GM21360 (cell line): ENCODE results near the gene GINS1.
A peak's percentile ranks its signal among the peaks of the same experiment; 100 is the strongest.

Experiments used
- ATAC-seq: cut with Tn5 transposase; IDR thresholded peaks from one replicate; pipeline ENCODE4 v1.9.1; 2021; ENCODE audit warnings: mild to moderate bottlenecking, moderate library complexity; ENCODE audit not compliant: unreplicated experiment

GINS1 gene

DNA sequence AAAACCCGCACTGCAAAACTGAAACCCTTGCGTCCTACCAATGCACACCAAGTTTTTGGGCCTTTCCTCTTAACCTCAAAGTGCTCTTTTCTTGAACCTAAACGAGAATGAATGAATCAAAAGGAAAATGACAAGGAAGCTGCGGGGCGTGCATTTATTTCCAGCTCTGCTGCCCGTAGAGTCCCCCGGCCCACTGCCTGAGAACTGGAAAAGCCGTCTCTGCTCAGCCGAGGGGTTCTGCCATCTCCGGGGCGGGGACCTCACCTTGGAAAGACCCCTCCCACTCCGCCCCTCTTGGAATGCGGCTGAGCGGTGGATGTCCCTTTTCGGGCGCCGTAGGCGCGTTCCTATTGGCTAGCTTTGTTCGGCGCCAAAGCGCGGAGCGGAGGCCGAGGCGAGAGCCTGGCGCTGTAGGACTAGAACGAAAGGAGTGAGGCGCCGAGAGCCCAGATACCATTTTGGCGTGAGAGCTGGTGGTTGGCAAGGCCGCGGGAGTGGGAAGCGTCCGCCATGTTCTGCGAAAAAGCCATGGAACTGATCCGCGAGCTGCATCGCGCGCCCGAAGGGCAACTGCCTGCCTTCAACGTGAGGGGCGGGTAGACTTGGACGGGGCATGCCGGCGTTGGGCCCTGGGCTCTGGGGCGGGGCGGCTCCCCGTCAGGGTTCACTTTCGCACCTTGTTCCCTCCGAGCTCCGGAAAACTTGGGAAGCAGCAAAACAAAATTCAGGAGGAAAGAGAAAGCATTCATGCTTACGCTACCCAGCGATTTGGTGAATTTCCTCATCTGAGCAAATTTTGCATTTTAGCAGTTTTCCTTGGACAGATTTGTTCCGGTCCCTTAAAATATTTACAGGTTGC is at the start of gene GINS1:
Gene GINS1, plus strand, starts transcription at position 363 of the 859 bp plus-strand sequence. Its CDS starts 148 bp downstream, at position 511.
- ATAC-seq = peak; percentile 80

DNA sequence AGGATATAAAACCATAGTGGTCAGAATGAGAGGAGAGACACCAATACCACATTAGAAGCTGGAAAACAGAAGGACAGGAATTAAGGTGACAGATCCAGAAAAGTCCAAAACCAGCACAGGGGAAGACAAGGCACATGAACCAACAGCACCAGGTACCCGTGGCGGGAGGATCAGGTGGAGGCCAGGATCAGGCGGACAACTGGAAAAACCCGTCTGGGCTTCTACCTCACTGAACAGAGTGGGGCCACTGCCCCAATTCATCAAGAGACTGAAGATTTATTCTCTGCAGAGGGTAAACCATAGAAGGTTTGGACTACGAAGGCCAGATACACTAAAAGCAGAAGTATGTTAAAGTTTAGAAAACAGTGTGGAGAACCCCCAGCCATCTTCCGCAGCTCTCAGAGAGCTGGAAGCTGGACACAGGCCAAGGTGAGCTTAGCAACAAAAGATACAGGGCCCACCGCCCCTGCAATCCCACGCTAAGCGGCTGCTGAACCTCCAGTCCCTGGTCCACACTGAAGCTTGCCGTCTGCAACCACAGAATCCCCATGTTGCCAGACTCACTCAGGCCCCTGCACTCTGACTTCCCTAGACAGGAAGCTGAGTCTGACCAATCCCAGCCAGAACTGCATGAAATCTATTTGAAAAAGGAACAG is 46.7 kb upstream of the GINS1 start:
- ATAC-seq = peak; percentile 53

DNA sequence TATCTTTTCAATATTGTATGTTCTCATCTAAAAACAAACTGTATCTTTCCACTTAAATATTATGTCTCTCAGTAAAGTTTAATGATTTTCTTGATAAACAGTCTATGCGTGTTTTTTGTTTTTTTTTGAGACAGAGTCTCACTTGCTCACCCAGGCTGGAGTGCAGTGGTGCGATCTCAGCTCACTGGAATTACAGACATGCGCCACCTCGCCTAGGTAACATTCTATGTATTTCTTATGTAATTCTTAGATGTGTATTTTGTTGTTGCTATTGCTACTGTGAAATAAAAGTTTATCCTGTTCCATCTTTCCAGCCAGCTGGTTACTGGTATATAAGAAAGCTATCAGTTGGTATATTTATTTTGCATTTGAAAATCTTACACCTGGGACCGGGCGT is 46.2 kb upstream of the GINS1 start:
- no peak for ATAC-seq

DNA sequence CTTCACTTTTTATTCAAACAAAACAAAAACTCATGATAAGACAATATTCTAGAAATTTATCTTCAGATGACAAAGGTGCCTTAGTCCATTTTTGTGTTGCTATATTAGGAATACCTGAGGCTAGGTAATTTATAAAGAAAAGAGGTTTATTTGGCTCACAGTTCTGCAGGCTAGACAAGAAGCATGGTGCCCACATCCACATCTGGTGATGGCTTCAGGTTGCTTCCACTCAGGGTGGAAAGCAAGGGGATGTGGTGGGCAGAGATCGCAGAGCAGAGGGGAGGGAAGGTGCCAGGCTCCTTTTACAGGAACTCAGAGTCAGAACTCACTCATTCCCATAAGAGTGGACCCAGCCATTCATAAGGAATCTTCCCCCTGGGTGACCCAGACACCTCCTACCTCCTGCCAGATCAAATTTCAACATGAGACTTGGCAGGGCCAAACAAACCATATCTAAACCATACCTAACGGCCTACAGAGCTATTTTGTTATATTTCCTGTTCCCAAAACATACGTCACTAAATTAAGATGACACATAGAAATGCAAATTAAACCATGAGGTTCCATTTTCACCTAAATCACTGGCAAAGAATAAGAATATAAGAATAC is 43.2 kb upstream of the GINS1 start:
- ATAC-seq = no peak

GRCh38 chr20:25364879-25365699 is 42.4 kb upstream of the GINS1 start:
- no peak for ATAC-seq

GRCh38 chr20:25368526-25368925 is 38.9 kb upstream of the GINS1 start:
- no peak for ATAC-seq

GRCh38 chr20:25368976-25369375 is 38.5 kb upstream of the GINS1 start:
- ATAC-seq = no peak

GRCh38 chr20:25369529-25369928 is 37.9 kb upstream of the GINS1 start:
- ATAC-seq = no peak

- no peak for ATAC-seq
Observed at GRCh38 chr20:25369971-25370370, 37.5 kb upstream of the GINS1 start.

GRCh38 chr20:25372584-25373336 is 34.7 kb upstream of the GINS1 start:
- no peak for ATAC-seq

DNA sequence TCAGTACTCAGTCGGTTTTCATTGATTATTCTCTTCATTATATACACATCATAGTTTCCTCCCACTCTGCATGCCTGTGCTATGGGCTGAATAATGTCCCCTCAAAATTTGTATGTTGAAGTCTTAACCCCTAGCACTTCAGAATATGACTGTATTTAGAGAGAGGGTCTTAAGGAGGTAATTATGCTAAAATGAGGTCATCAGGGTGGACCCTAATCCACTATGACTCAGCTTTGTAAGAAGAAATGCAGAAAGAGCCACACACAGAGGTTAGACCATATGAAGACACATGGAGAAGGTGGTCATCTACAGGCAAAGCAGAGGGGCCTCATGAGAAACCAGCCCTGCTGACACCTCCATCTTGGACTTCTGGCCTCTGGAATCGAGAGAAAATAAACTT is 32.6 kb upstream of the GINS1 start:
- ATAC-seq = no peak

DNA sequence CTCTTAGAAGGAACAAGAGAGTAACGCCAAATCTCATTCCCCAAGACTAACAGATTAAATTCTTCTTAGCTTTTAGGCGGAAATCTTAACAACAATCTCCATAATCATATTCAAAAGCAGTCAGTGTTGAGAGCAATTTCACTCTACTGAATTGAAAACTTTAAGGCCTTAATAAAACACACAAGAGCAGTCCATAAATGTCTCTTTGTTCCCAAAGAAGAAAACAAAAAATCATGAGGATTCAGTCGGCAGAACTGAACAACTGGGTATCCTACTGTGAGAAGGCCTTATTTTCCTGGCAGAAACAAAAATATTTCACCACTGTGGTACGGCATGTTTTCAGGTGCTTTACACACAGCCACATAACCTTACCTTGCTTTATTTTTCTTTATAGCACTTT is 31.2 kb upstream of the GINS1 start:
- ATAC-seq = no peak

DNA sequence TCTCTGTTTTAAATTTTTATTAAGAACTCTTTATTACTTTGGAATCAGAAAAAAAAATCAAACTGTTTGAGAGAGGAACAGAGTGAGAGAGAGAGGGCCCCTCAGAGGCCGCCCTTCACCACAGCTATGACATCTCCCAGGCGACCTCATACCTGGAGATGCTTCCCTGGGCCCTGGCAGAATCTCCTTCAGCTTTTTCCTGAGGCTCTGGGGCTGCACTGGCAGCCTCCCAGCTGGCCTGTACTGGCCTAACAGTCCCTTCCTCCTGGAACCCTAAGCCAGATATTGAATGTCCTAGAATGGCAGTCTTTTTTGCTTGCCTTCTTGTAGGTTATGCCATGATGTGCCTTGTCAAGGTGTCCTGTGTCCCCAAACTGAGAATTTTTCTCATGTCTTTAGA is 30.6 kb upstream of the GINS1 start:
- ATAC-seq = no peak

DNA sequence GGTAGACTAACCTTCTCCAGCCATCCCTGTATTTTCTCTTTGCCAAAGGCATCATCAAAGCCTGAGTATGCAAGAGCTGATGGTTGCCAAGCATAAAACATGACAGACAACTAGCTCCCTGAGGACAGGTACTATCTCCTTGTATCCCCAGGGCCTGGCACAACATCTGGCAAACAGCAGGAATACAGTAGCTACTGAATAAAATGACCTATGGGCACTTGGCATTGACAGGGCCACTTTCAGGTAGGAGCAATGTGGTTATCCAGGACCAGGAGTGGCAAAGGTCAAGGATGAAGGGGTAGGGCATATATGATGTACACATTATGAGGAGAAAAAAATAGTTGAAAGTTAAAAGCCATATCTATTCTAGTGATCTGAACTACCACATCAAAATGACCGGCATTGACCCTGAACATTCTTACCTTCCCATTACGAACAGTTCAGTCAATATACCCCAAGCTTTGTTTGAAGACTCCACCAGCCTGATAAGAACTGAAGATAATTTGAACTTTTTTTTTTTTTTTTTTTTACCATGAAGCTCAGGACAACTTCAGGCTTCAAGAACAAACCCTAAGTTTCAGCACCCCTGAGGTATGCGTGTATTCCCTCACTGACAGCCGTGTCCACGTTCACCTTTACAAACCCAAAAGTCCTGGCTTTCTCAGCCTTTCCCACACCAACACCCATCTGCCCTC is 29.1 kb upstream of the GINS1 start:
- ATAC-seq = no peak

DNA sequence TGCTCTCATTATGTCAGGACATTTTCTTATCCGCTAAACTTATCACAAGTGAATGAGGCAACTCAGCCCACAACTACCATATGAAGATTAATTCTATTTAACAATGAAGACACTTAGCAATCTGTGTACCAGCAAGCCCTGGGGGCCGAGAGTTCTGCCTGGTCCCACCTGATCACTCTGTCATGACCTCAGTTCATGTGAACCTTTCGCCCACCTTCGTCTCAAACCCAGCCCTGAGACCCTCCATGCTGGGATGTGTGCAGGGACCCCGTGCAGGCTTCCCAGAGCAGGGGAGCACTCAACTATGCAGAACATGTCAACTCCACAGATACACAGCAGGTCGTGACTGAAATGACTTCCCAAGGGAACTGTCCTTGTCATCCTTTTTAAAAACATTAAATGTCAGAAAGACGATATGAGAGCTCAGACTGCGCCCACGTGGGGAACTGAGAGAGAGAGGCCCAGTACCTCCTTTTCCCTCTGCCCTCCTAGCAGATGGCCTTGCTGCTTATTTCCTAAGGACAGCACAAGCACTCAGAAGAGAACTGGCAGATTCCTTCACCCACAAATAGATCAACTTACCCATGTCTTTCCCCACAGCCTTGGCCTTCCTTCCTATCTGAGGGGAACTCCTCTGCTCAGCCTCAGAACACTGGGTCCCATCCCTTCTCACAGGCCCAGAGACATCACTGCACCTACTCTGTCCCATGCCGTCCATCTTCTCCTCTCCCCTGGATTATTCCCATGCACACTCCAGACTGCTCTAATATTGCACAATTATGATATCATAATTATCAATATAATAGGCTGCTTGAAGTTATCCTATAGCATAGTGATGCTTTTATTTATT is 28.4 kb upstream of the GINS1 start:
- no peak for ATAC-seq

DNA sequence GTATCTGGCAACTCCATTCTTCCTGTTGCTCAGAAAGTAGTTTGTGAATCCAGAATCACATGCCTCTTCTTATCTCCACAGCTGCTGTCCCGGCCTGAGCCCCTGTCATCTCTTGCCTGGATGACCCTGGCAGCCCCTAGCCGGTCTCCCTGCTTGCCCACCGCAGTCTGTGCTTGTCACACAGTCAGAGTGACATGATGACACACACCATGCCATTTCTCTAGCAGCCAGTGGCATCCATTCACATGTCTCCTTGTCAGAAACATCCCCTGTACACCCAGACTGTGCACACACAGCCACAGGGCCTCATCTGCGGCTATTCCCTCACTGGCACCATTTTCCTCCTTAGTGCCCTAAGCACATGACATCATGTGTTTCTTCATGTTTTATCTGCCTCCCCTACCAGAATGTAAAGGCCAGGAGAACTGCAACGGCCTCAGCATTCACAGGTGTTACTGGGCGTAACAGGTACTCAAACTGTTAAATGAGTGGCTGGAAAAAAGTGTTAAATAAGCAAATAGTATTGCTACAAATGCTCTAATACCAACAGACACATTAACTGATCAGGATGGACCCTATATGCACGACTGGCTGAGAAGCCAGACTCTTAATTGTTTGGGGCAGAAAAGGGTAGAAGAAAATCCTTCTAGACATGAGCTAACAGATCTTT is 26.4 kb upstream of the GINS1 start:
- no peak for ATAC-seq

GRCh38 chr20:25382704-25383370 is 24.6 kb upstream of the GINS1 start:
- ATAC-seq = no peak

DNA sequence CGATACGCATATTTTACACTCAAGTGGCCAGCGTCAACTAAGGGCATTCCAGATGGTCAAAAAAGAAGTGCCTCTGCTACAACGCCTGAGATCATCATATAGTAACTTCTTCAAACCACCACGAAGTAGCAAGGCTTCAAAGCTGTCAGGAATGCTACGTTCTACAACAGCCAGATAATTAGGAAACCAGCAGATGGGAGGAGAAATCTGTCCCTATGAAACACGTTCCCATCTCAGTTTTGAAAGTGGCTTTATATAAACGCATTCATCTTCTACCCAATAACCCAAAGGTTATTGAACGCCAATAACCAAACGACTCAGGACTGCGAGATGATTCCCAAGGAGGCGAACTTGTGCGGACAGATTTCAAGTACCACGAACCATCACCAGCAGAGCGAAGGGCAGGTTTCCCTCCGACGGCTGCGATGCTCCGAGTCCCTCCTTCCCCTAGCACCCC is 18.0 kb upstream of the GINS1 start:
- no peak for ATAC-seq
